Hematopoietic multipotent progenitor cell treated with erythropoietin and hydrocortisone succinate and interleukin-3 and kit ligand, for 17 days (in vitro differentiated cells): ENCODE results near the gene MRGPRG.
A peak's percentile ranks its signal among the peaks of the same experiment; 100 is the strongest.
"Not testable (repeated sequence)": the region's sequence is repeated elsewhere in the genome, so short reads cannot be mapped to it uniquely, and the experiment has no call there.

Experiments used
- DNase-seq: peaks from one replicate; pipeline ENCODE4 v3.0.0-alpha.2; 2015; ENCODE audit warnings: low spot score

The MRGPRG gene

DNA sequence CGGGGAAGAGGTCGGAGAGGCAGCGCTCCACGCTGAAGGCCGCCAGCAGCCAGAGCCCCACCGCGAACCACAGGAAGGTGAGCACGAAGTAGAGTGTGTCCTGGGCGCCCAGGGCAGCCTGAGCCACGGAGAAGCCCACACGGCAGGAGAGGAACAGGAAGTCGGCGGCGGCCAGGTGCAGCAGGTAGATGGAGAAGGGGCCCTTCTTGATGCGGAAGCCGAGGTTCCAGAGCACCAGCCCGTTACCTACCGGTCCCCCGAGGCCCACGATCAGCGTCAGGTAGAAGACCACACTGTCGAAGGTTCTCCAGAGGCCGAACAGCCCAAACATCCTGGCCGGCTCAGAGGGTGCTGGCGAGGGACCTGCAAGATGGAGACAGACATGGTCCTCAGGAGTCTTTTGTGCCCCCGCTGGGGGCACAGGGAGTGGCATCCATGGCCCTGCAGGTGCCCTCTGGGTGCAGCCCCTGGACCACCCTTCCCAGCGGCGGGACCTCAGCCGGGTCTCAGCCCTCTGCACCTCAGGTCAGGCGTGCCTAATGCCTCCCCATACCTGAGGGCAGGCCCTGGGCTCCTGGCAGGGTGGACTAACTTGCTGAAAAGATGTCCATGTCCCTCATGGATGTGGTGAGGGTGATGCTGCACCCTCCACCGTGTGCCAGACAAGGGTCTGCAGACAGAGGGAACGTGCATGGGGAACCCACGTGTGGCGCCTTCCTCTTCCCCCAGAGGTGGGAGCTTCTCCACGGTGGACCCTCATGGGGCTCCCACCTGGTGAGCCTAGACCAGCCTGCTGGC is at the start of gene MRGPRG:
Gene MRGPRG (minus strand): TSS at position 331 of the 798 bp plus-strand sequence. CDS start 0 bp downstream, at position 331.
- DNase-seq: no peak

DNA sequence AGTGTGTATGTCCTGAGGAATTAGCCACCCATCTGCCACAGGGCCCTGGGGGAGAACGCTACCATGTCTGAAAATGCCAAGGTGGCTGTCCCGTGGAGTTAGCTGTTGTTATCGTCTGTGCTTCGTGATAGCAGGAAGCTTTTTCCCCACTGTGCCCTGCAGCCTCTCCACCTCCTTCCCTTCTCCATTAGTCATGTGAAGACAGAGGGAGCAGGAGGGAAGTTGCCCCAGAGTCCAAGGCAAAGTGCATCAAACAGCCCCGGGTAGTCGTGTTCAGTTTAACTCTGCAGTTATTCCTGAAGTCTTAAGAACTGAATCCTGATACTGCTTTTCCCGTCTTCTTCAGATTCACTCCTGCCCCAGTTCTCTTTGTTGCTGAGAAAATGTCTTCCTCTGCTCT is 43.9 kb upstream of the MRGPRG start:
- not testable (repeated sequence) for DNase-seq

DNA sequence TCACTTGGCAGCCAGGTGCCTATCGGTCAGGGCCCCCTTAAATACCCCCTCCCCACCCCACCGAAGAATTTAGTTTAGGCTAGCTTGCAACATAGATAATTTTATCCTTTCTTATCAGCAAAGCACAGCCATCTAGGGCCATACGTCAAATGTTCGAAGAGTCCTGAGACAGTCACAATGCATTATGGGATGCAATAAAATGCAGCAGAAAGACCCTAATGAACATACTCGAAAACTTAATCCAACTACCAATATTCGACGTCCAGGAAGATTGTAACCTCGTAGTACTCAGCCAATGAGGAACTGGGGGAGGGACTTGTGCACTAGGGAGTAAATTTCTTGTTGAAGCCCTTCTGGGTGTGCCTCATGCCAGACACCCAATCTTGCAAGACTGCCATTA is 43.2 kb upstream of the MRGPRG start:
- peak; percentile 33 for DNase-seq

GRCh38 chr11:3257509-3257908 is 38.9 kb upstream of the MRGPRG start:
- DNase-seq: not testable (repeated sequence)

- DNase-seq: not testable (repeated sequence)
Observed at GRCh38 chr11:3255241-3255640, 36.6 kb upstream of the MRGPRG start.

GRCh38 chr11:3254773-3255172 is 36.2 kb upstream of the MRGPRG start:
- not testable (repeated sequence) for DNase-seq

- no peak for DNase-seq
Observed at GRCh38 chr11:3245071-3245470, 26.5 kb upstream of the MRGPRG start.

- no peak for DNase-seq
Observed at GRCh38 chr11:3243880-3244279, 25.3 kb upstream of the MRGPRG start.

GRCh38 chr11:3237119-3237518 is 18.5 kb upstream of the MRGPRG start:
- no peak for DNase-seq

- DNase-seq: no peak
Observed at GRCh38 chr11:3234846-3235245, 16.2 kb upstream of the MRGPRG start.

DNA sequence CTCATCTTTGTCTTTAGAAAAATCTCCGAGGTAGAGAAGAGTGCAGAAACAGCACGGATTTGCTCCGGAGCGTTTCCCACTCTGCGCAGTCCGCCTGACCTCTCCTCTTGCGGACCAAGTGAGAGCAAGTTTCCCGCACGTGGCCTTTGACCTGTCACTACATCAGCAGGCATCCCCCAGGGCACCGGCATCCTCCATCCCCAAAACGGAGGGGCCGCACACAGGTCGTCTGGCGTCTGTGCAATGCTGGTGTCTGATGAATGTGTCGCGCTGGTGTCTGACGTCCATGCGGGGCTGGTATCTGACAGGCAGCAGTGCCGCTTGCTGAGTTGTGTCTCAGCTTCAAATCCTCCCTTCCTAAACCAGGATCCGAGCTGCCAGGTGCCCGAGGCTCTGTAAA is 14.3 kb upstream of the MRGPRG start:
- no peak for DNase-seq

DNA sequence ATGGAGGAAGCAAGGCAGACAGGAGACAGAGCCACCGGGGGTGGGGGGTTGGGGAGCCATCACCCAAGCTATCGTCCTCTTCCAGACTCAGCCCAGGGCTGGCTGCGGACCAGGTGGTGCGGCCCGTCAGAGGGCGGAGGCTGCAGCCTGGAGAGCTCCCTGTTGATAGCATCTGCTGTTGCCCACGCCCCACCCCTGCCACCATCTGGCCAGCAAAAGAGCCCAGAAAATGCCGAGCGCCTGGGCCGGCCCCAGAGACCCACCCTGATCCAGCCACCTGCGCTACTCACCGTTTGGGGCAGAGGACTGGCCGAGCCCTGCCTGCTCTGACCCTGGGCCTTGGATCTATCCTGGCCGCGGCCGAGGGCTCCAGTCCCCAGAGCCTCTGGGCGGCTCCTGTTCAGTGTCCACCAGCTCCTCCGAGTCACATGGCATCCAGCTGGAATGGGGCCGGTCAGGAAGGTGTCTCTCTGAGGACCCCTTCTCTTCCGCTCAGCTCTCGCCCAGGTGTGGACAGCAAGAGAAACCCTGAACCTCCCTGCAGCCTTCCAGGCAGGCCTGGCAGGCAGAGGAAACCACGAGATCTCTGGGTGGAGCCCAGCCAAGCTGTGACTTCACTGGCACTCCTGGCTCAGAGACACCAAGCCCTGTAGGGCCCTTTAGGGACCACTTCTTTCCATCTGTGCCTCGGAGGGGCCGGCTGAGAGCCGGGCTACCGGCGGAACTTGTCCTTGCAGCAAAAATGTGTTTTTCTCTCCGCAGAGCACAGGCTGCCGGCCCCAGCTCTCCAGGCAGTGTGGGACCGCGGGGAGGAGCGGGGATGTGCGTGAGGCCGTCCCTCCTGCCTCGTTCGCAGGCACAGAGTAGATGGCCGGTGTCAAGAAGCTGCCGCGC is 13.5 kb upstream of the MRGPRG start, which contains the start of gene MRGPRE:
Gene MRGPRE (minus strand): TSS at position 567 of the 894 bp plus-strand sequence. CDS start 3,618 bp downstream, outside the sequence.
- DNase-seq: peak; percentile 88

DNA sequence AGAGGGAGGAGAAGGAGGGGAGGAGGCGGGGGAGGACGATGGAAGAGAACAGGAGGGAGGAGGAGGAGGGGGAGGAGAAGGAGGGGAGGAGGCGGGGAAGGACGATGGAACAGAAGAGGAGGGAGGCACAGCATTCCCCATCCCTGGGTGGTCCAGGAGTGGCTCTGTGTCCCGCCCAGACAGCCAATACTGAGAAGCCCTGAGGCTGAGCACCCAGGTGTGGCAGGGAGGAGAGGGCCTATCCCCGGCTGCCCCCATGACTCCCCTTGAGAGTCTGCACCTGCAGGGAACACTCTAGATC is 12.9 kb upstream of the MRGPRG start:
- no peak for DNase-seq

DNA sequence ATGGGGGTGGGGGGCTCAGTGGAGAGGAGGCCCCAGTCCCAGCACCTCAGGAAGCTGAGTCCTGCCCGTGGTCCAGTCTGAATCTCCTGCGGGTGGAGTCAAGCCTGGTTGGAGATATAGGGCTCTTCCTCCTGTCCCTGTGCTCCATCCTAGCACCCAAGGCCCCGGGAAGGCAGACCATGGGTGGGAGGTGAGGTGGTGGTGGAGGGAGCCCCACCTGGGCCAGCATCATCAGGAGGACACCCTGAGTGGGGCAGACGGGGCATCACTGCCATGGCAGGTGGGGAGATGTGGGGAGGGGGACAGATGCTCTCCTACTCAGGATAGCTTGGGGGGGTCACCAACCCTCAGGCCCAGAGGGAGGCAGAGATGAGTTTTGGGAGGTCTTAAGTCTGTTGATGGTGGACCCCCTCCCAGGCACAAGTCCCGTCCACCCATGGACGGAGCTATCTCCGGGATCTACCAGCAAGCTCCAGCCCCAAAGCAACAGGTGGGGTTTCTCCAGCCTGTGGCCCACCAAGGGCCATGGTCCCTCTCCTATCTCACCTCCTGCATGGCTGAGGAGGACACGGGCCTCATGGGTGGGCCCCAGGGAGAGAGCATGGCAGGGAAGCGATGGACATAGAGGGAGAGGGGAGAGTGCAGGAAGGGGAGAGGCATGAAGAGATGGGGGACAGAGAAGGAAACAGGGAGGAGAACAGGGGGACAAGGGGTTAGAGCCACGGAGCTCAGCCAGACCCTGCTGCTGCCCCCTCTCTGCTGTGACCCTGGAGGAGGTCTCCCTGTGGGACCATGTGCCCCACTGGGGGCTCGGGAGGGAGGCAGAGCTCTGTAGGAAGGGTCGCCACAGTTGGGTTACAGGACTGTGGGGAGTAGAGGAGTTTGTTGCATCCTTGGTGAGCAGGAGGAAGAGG is 12.3 kb upstream of the MRGPRG start:
- no peak for DNase-seq

DNA sequence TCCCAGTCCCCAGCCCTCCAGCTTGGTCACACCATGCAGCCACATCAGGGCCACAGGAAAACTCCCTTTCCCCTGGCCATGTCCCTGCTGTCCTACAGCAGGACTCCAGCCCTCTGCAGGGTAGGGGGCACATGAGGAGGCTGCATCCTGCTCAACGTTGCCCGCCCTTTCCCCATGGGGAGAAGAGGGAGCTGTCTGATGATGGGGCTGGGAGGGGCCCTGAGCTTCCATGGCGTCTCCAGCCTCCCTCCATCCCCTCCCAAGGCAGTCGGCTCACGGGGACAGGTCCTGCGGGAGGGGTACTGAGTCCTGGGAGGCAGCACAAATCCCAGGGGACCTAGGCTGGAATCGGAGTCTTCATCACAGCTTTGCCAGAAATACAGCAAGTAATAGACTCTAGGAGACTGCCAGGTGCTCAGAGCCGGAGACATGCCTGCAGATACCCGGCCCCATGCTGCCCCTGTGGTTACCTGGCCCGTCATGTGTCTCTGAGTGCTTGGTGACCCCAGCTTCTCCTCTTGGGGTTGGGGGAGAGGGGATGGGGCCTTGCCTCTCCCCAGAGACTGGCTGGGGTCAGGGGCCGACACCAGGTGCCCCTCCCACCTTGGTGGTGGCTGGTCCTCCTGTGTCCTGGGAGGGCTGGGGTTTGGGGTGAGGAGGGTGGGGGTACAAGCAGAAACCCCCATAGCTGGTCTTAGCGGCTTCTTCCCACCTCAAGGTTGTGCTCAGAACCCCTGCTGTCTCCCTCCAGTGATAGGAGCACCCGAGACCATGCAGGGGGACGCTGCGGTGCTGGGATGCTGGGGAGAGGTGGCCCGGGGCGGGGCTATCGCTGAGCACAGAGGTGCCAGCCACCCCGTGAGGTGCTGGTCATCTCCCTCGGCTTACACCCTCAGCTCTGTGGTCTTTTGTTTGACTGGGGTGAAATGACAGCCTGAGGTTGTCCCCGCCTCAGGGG is 11.3 kb upstream of the MRGPRG start:
- DNase-seq: no peak

- no peak for DNase-seq
Observed at GRCh38 chr11:3228445-3228829, 9.8 kb upstream of the MRGPRG start.

GRCh38 chr11:3227568-3228444 is 9.2 kb upstream of the MRGPRG start:
- DNase-seq: no peak

GRCh38 chr11:3226846-3227567 is 8.4 kb upstream of the MRGPRG start:
- no peak for DNase-seq
